IMR-90 (cell line): Measurements from ENCODE around the gene TMEM131L. TPM values are rescaled to one million over a fixed set of nuclear protein-coding genes. Genes with fewer than 3 reads are reported as not detected.

Experiments used
- ATAC-seq: fragments of 200-7000 bp; cut with Tn5 transposase; 2 replicates; pipeline ENCODE4 v1.9.1; 2020; ENCODE audit warnings: low read depth, mild to moderate bottlenecking, moderate library complexity
- BruUV-seq: library from RNA; stranded (reverse); fragments of 400-500 nt; replicated peaks from 2 replicates; lab custom pipeline; 2021; lab: Mats Ljungman, UMichigan
- CTCF ChIA-PET: fragments of 300-600 bp; formaldehyde crosslinking; extraction: SDS; loops from one replicate; lab custom pipeline; 2021; ENCODE audit warnings: antibody characterized with exemption; lab: Yijun Ruan, JAX
- POLR2A ChIA-PET: fragments of 300-600 bp; sonication (Branson Sonifier 250); formaldehyde crosslinking; loops from one replicate; lab custom pipeline; 2022; ENCODE audit warnings: antibody characterized with exemption; ENCODE audit not compliant: unreplicated experiment; lab: Charles Lee
- DNase-seq: peaks from one replicate; pipeline ENCODE4 v3.0.0; 2013
- H2AFZ ChIP-seq: replicated peaks from 2 replicates; pipeline ENCODE3; 2013; ENCODE audit warnings: low read length, mild to moderate bottlenecking; ENCODE audit not compliant: poor library complexity
- H2AK5ac ChIP-seq: 2 replicates; pipeline ENCODE4 v1.6.1; 2013; ENCODE audit warnings: low read depth, low read length, inconsistent platforms
- H2AK9ac ChIP-seq: replicated peaks from 2 replicates; pipeline ENCODE3; 2013; ENCODE audit warnings: mild to moderate bottlenecking, low read depth, low read length, moderate library complexity; ENCODE audit not compliant: poor library complexity
- H2BK120ac ChIP-seq: 2 replicates; pipeline ENCODE4 v1.6.1; 2013; ENCODE audit warnings: low read depth, low read length, inconsistent platforms
- H2BK15ac ChIP-seq: 3 replicates; pipeline ENCODE4 v1.6.1; 2013; ENCODE audit warnings: low read depth, low read length, inconsistent platforms
- H2BK20ac ChIP-seq: 2 replicates; pipeline ENCODE4 v1.6.1; 2013; ENCODE audit warnings: low read depth, mild to moderate bottlenecking, inconsistent platforms, low read length, moderate library complexity
- H2BK5ac ChIP-seq: 2 replicates; pipeline ENCODE4 v1.6.1; 2013; ENCODE audit warnings: mild to moderate bottlenecking, low read depth, low read length, inconsistent platforms; ENCODE audit not compliant: poor library complexity, severe bottlenecking
- H3K14ac ChIP-seq: replicated peaks from 2 replicates; pipeline ENCODE4 v1.6.1; 2013; ENCODE audit warnings: low read depth, low read length, inconsistent platforms
- H3K18ac ChIP-seq: 2 replicates; pipeline ENCODE4 v1.6.1; 2013; ENCODE audit warnings: low read depth, low read length, control low read depth
- H3K23ac ChIP-seq: 2 replicates; pipeline ENCODE4 v1.6.1; 2013; ENCODE audit warnings: low read depth, low read length, inconsistent platforms
- H3K27ac ChIP-seq: 2 replicates; pipeline ENCODE4 v1.5.1; 2013; ENCODE audit warnings: mild to moderate bottlenecking, control low read depth, low read length; ENCODE audit not compliant: insufficient read depth
- H3K27me3 ChIP-seq: 2 replicates; pipeline ENCODE4 v1.6.1; 2013; ENCODE audit warnings: low read length; ENCODE audit not compliant: control insufficient read depth, insufficient read depth
- H3K36me3 ChIP-seq: 2 replicates; pipeline ENCODE4 v1.6.1; 2013; ENCODE audit warnings: low read length, mixed read lengths; ENCODE audit not compliant: control insufficient read depth, insufficient read depth
- H3K4ac ChIP-seq: 2 replicates; pipeline ENCODE4 v1.6.1; 2013; ENCODE audit warnings: low read depth, low read length, inconsistent platforms
- H3K4me1 ChIP-seq: 2 replicates; pipeline ENCODE4 v1.6.1; 2013; ENCODE audit warnings: low read length, mixed read lengths; ENCODE audit not compliant: control insufficient read depth, insufficient read depth
- H3K4me2 ChIP-seq: 2 replicates; pipeline ENCODE4 v1.6.1; 2013; ENCODE audit warnings: low read depth, mild to moderate bottlenecking, control low read depth, low read length, moderate library complexity
- H3K4me3 ChIP-seq: 2 replicates; pipeline ENCODE4 v1.5.1; 2013; ENCODE audit warnings: low read depth, mild to moderate bottlenecking, control low read depth, low read length, moderate library complexity; ENCODE audit not compliant: insufficient read depth
- H3K56ac ChIP-seq: 2 replicates; pipeline ENCODE4 v1.6.1; 2013; ENCODE audit warnings: low read length, inconsistent platforms; ENCODE audit not compliant: insufficient read depth; ENCODE audit errors: extremely low read depth
- H3K79me1 ChIP-seq, 2 experiments: 2 replicates each; pipeline ENCODE4 v1.6.1; 2013; ENCODE audit warnings: low read length in 2 of 2, inconsistent platforms in 1 of 2, low read depth in 1 of 2
- H3K9ac ChIP-seq: 2 replicates; pipeline ENCODE4 v1.6.1; 2013; ENCODE audit warnings: low read depth, low read length, control low read depth
- H3K9me1 ChIP-seq: 2 replicates; pipeline ENCODE4 v1.6.1; 2013; ENCODE audit warnings: low read length, inconsistent platforms; ENCODE audit not compliant: insufficient read depth
- H3K9me3 ChIP-seq: 2 replicates; pipeline ENCODE4 v1.6.1; 2013; ENCODE audit warnings: low read length; ENCODE audit not compliant: control insufficient read depth, insufficient read depth
- H4K20me1 ChIP-seq: 2 replicates; pipeline ENCODE4 v1.6.1; 2013; ENCODE audit warnings: low read length, inconsistent platforms; ENCODE audit not compliant: insufficient read depth
- H4K5ac ChIP-seq: 2 replicates; pipeline ENCODE4 v1.6.1; 2013; ENCODE audit warnings: mild to moderate bottlenecking, low read depth, low read length, control low read depth
- H4K8ac ChIP-seq, 2 experiments: 2 replicates each; pipeline ENCODE4 v1.6.1; 2013; ENCODE audit warnings: low read depth in 2 of 2, low read length in 2 of 2, control low read depth in 1 of 2, inconsistent platforms in 1 of 2
- H4K91ac ChIP-seq: 2 replicates; pipeline ENCODE4 v1.6.1; 2013; ENCODE audit warnings: low read depth, low read length, inconsistent platforms; ENCODE audit not compliant: insufficient read depth
- BHLHE40 ChIP-seq: fragments of 150-350 bp; IDR thresholded peaks from 2 replicates; pipeline ENCODE4 v1.6.1; 2016; ENCODE audit warnings: mild to moderate bottlenecking, low read depth, low read length
- CEBPB ChIP-seq: IDR thresholded peaks from 2 replicates; pipeline ENCODE4 v1.6.1; 2012; ENCODE audit warnings: low read depth, low read length, improper control_type of control experiment
- CHD1 ChIP-seq: IDR thresholded peaks from 2 replicates; pipeline ENCODE4 v1.6.1; 2012; ENCODE audit warnings: low read depth, low read length, improper control_type of control experiment
- FOS ChIP-seq: fragments of 150-350 bp; IDR thresholded peaks from 2 replicates; pipeline ENCODE4 v1.6.1; 2016; ENCODE audit warnings: low read depth, low read length
- MAFK ChIP-seq: IDR thresholded peaks from 2 replicates; pipeline ENCODE4 v1.6.1; 2012; ENCODE audit warnings: low read depth, low read length, improper control_type of control experiment
- MAZ ChIP-seq: IDR thresholded peaks from 2 replicates; pipeline ENCODE4 v1.6.1; 2012; ENCODE audit warnings: low read depth, mild to moderate bottlenecking, low read length, improper control_type of control experiment, moderate library complexity, borderline replicate concordance
- MXI1 ChIP-seq: IDR thresholded peaks from 2 replicates; pipeline ENCODE4 v1.6.1; 2012; ENCODE audit warnings: low read depth, mild to moderate bottlenecking, low read length, moderate library complexity, borderline replicate concordance
- POLR2A ChIP-seq: IDR thresholded peaks from 2 replicates; pipeline ENCODE4 v1.6.1; 2012; ENCODE audit warnings: mild to moderate bottlenecking, low read depth, low read length
- RAD21 ChIP-seq: IDR thresholded peaks from 2 replicates; pipeline ENCODE4 v1.6.1; 2012; ENCODE audit warnings: low read length, improper control_type of control experiment
- RCOR1 ChIP-seq: IDR thresholded peaks from 2 replicates; pipeline ENCODE4 v1.6.1; 2012; ENCODE audit warnings: mild to moderate bottlenecking, low read length, improper control_type of control experiment; ENCODE audit not compliant: insufficient replicate concordance
- RFX5 ChIP-seq: IDR thresholded peaks from 2 replicates; pipeline ENCODE4 v1.8.0; 2012; ENCODE audit warnings: low read depth, mild to moderate bottlenecking, low read length, moderate library complexity
- SMC3 ChIP-seq: fragments of 150-350 bp; IDR thresholded peaks from 2 replicates; pipeline ENCODE4 v1.6.1; 2016; ENCODE audit warnings: low read depth, mild to moderate bottlenecking, antibody characterized with exemption, low read length, moderate library complexity
- WGBS, 2 experiments: methylation state at CpG; one replicate each; pipeline versions ENCODE4 v1.1.5 to v1.1.7; 2013; ENCODE audit warnings: missing lambda C conversion rate in 2 of 2; ENCODE audit not compliant: insufficient read length in 1 of 2; ENCODE audit errors: extremely low coverage in 2 of 2; 5-methylcytosine and 5-hydroxymethylcytosine counted together
- dilution Hi-C: fragments of 300-500 bp; cut with HindIII; formaldehyde crosslinking; loops from one replicate; pipeline ENCODE4 v1.14.3; 2018; ENCODE audit warnings: low sequenced_read_pairs; ENCODE audit not compliant: unreplicated experiment
- in situ Hi-C: fragments of 300-500 bp; cut with MboI; formaldehyde crosslinking; loops from 3 replicates; pipeline ENCODE4 v1.14.3; 2019; ENCODE audit warnings: low sequenced_read_pairs, inconsistent platforms, mixed read lengths
- intact Hi-C: fragments of 100-400 bp; cut with micrococcal nuclease; formaldehyde crosslinking; loops from 2 replicates; pipeline ENCODE4 v1.10.0; 2022
- polyA plus RNA-seq, 3 experiments: library from polyadenylated mRNA; depleted of rRNA; stranded (reverse); fragments of >200 nt; gene quantifications; 2 replicates each; pipeline ENCODE4 v1.2.3, GENCODE V29; 2012; ENCODE audit warnings: low replicate concordance in 1 of 3
- total RNA-seq: library from RNA; depleted of rRNA; stranded (reverse); fragments of >200 nt; gene quantifications from 2 replicates; pipeline ENCODE4 v1.2.3, GENCODE V29; 2012
- TF ChIP-seq, protein P1 (sequence below): fragments of 150-350 bp; IDR thresholded peaks from 2 replicates; pipeline ENCODE4 v1.6.1; 2017; ENCODE audit warnings: mild to moderate bottlenecking, antibody characterized with exemption, low read length, low read depth
- TF ChIP-seq, protein P2 (sequence below): fragments of 150-350 bp; IDR thresholded peaks from 2 replicates; pipeline ENCODE4 v1.6.1; 2016; ENCODE audit warnings: low read depth, mild to moderate bottlenecking, low read length, moderate library complexity, borderline replicate concordance

Gene TMEM131L
- total and polyA plus RNA-seq, 2 of the 4 experiments (the other 2 are of a cell fraction), result 8.4 to 23.8 TPM

DNA sequence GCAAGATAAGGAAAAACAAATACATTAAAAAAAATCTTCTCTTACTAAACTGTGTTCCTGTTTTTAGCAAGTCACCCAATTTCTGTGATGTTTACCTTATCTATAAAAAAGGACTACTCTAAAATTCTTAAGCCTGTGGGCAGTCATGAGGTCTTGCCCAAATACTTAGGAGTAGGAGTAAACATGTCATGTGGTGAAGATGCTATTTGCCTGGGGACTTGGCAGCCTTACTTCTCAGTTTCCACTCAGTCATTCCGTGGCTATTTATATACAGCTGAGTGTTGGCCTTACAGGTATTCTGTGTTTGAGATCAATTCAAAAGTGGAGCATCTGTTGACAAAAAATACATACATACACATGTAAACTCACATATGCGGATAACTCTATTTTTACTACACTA, 128.1 kb downstream of the TMEM131L start:
- DNase-seq (peak; percentile 41), ATAC-seq (peak; percentile 64)
- no peaks in the 10 kb centered on the region for H4K20me1 ChIP-seq
- H4K8ac ChIP-seq, result no peak overlapping the region
- H2BK15ac ChIP-seq, result no peak overlapping the region
- 40% methylated on average over 1 of the region's 2 CpGs; no CpG with 5 or more reads in 1 of the 2 experiments for WGBS, 2 experiments
- no peak overlapping the region for H4K5ac ChIP-seq
- no peak overlapping the region for H3K27ac ChIP-seq
- no peak overlapping the region for H2BK120ac ChIP-seq
- H3K4ac ChIP-seq, result no peak overlapping the region
- no peak overlapping the region for H4K91ac ChIP-seq
- H3K36me3 ChIP-seq, result peaks cover 19% of the 10 kb centered on the region
- CTCF ChIA-PET, result interaction anchor here (0.6 kb wide), 1 partner anchor 10 kb away, joined by 3 read pairs; no protein-coding TSS in a partner anchor
- H3K79me1 ChIP-seq, result no peaks in the 10 kb centered on the region
- H3K4me2 ChIP-seq, result no peak overlapping the region
- dilution Hi-C loops (no loop called here), intact Hi-C loops (no loop called here), in situ Hi-C loops (loop anchor here (25.0 kb wide), 1 partner anchor 757 kb away; no protein-coding TSS in a partner anchor)
- TF ChIP-seq MAZ (no peak), BHLHE40 (no peak), FOS (no peak), RAD21 (no peak), SMC3 (no peak), RCOR1 (no peak), RFX5 (no peak), CHD1 (no peak), MAFK (no peak), MXI1 (no peak), CEBPB (no peak), POLR2A (no peak)
- TF ChIP-seq, protein P1, sequence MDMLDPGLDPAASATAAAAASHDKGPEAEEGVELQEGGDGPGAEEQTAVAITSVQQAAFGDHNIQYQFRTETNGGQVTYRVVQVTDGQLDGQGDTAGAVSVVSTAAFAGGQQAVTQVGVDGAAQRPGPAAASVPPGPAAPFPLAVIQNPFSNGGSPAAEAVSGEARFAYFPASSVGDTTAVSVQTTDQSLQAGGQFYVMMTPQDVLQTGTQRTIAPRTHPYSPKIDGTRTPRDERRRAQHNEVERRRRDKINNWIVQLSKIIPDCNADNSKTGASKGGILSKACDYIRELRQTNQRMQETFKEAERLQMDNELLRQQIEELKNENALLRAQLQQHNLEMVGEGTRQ, result no peak
- TF ChIP-seq, protein P2, sequence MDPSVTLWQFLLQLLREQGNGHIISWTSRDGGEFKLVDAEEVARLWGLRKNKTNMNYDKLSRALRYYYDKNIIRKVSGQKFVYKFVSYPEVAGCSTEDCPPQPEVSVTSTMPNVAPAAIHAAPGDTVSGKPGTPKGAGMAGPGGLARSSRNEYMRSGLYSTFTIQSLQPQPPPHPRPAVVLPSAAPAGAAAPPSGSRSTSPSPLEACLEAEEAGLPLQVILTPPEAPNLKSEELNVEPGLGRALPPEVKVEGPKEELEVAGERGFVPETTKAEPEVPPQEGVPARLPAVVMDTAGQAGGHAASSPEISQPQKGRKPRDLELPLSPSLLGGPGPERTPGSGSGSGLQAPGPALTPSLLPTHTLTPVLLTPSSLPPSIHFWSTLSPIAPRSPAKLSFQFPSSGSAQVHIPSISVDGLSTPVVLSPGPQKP, result no peak
- no peak overlapping the region for H3K14ac ChIP-seq
- no peak overlapping the region for H2AK9ac ChIP-seq
- H2BK5ac ChIP-seq, result no peak overlapping the region
- no peaks in the 10 kb centered on the region for H3K27me3 ChIP-seq
- no peaks in the 10 kb centered on the region for H3K9me3 ChIP-seq
- H2AK5ac ChIP-seq, result no peak overlapping the region
- no peak overlapping the region for H3K18ac ChIP-seq
- no peak overlapping the region for H2AFZ ChIP-seq
- H2BK20ac ChIP-seq, result no peak overlapping the region
- no peak overlapping the region for H3K56ac ChIP-seq
- POLR2A ChIA-PET, result no interaction called here
- no peaks in the 10 kb centered on the region for H3K4me1 ChIP-seq
- no peak overlapping the region for H3K4me3 ChIP-seq
- no peak overlapping the region for H3K23ac ChIP-seq
- BruUV-seq, result no TSS peak
- no peaks in the 10 kb centered on the region; the same call in 1 of the 2 replicates for H3K9me1 ChIP-seq
- no peak overlapping the region for H3K9ac ChIP-seq
